GM21367 (cell line): ENCODE data around the gene C4orf50.
"Not testable (repeated sequence)": the region's sequence is repeated elsewhere in the genome, so short reads cannot be mapped to it uniquely, and the experiment has no call there.

Source experiments
- ATAC-seq: cut with Tn5 transposase; IDR thresholded peaks from one replicate; pipeline ENCODE4 v1.9.1; 2021; ENCODE audit not compliant: unreplicated experiment

The C4orf50 gene

GRCh38 chr4:5995901-5996623 is 22.2 kb downstream of the C4orf50 start:
- ATAC-seq = no peak

DNA sequence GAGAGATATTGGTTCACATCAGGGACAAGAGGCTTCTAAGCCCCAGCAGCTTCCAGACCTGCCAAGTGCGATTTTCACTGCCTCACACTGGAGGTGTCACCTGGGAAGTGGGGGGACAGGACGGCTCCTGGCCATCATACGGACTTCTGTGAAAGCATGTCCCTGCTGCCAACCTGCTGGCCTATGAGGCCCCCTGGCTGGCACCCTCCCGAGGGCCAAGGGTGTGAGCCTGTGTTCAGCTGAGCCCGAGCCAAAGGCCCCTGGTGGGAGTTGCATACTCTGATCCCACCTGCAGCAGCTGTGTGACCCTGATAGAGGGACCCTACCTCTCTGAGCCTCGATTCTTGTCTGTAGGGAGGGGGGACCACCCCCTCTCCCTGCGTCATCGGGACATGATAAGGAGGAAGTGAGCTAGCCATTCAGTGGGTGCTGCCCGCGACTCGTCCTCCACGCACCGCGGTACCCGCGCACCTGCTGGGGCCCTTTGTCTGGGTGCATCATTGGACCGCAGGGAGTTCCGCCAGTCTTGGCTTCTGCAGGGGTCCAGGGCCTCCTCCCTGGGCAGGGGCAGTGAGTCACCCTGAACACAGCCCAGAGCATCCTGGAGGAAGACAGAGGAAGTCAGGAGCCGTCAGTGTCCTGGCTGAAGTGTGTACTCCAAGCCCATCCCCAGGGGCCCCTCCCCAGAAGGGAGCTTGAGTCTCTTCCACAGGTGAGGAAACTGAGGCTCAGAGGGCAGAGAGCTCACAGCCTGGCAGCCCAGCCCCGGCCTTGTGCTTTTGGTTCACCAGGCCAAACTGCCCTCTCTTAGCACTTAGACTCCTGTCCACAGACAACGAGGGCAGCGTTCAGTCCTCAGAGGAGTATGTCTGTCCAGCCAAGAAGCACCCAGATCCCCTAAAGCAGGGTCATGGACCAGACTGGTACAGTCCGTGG is 24.1 kb downstream of the C4orf50 start:
- ATAC-seq = no peak

DNA sequence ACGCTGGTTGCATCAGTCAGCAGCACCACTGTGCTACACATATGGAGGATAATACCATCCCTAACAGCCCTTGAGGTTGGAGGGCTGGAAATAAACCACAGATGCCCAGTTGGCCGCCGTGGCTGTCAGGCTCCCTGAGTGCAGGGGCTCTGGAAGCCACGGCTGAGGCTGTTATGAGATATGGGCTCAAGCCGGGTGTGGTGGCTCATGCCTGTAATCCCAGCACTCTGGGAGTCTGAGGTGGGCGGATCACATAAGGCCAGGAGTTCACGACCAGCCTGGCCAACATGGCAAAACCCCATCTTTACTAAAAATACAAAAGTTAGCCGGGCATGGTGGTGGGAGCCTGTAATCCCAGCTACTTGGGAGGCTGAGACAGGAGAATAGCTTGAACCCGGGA is 24.9 kb downstream of the C4orf50 start:
- ATAC-seq = not testable (repeated sequence)

DNA sequence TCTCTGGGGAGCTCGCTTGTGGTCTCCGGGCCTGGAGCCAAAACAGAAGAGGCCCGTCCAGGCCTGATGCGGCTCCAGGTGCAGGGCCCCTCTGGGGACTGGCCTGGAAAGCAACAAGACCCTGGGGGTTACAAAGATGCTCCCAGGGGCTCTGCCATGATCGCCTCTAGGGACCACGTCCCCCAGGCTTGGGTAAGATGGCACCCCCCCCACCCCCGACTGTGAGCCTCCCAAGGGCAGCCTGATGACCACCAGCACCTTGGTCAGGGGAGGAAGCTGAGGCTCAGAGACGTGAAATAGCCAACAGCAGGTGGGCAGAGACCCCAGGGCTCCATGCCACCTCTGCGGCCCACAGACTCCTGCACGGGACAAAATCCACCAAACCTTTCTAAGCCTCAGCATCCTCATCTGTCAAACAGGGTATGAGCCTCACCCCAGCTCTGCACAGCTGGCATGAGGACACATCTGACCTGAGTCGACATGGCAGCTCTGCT is 25.4 kb downstream of the C4orf50 start:
- ATAC-seq = no peak

DNA sequence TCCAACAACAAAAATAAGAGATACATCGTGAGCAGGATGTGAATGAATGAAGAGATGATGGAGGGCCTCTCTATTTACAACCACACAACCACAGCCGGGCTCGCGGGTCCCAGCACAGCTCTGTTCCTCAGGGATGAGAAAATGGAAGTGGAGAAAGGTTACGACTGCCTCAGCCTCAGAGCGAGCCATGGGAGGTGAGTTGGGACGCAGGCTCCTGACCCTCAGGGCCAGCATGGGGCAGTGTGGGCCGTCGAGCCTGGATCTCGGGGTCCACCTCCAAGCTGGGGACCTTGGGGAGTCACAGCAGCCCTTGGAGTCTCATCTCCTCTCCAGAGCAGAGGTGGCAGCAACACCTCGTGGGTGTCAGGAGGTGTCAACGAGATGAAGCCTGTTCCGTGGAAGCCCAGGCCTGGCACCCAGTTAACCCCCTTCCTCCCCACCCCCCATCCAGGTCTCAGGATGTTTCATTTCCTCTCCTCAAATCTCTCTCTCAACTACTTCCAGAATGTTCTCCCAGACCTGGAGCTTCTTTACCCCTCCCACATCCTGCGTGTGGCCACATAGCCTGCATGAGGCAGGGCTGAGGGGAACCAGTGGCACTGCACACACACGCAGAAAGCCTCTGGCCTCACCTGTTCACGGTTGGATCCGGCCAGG is 25.9 kb downstream of the C4orf50 start:
- no peak for ATAC-seq

DNA sequence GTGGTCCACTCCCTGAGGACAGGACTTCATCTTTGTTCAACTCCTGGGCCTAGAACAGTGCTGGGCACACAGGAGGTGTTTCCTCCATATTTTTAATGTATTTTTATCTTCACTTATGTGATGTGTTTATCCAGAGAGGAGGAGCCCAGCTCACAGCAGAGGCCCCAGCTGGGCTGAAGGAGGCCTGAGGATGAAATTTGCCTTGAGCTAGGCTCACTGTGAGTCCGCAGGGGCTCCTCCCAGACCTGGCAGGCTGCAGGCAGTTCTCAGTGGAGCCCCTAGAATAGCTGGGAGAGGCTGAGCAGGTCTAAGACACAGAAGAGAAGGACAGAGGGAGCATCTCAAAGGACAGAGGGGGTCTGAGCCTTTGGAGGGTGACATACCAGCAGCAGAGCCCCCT is 26.8 kb downstream of the C4orf50 start:
- ATAC-seq = no peak

GRCh38 chr4:5990446-5991160 is 27.6 kb downstream of the C4orf50 start:
- ATAC-seq = no peak

GRCh38 chr4:5989236-5990225 is 28.7 kb downstream of the C4orf50 start:
- ATAC-seq = no peak

DNA sequence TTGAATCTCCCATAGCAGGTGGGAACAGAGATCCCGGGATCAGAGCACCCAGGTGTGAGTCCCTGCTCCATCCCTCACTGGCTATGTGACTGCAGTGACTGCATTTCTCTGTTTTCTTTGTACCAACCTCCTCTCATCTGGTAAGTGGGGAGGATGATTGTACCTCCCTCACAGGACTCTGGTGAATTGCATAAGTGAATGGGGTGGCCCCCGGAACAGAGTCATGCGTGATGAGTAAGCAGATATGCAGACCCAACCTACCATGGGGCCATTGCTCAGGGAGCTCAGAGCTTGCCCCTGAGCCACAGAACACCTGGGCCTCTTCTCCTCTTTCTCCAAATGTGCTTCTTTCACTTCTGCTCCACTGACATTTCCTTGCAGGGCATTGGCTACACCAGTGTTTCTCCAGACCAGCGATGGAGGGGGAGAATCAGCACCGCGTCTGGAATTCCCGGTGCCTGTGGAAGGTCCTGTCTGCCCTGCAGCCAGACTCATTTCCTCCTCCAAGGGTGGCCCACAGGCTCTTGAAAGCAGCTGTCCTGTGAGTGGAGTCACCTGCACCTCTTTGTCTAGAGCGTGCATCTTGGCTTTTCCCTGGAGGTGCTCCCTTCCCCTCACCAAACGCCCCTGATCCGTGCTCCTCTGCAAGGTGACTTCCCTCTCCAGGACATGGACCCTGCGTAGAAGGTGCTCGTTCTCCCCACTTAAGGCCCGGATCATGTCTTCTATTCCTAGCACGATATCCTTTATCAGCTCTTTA is 30.0 kb downstream of the C4orf50 start:
- ATAC-seq = no peak

GRCh38 chr4:5984843-5985242 is 33.4 kb downstream of the C4orf50 start:
- no peak for ATAC-seq

- no peak for ATAC-seq
Observed at GRCh38 chr4:5982156-5982973, 35.9 kb downstream of the C4orf50 start.

- ATAC-seq = no peak
Observed at GRCh38 chr4:5980436-5981155, 37.6 kb downstream of the C4orf50 start.

DNA sequence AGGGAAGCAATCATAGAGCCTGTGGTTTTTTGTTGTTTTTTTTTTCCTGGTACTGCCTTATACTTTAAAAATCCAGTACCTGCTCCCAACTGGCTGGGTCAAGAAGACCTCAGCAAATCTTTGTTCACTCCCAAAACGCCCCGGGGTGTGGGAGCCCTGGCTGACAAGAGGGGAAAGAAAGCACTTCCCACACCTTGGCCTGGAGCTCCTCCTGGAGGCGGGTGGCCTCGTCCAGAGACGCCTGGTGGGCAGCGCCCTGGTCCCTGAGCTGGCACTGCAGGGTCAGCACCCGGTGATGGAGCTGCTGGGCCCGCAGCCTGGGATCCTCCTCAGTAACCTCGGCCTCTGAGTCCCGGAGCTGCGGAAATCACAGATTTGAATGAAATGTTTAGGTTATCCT is 38.2 kb downstream of the C4orf50 start:
- ATAC-seq = no peak

- no peak for ATAC-seq
Observed at GRCh38 chr4:5976921-5977320, 41.3 kb downstream of the C4orf50 start.

DNA sequence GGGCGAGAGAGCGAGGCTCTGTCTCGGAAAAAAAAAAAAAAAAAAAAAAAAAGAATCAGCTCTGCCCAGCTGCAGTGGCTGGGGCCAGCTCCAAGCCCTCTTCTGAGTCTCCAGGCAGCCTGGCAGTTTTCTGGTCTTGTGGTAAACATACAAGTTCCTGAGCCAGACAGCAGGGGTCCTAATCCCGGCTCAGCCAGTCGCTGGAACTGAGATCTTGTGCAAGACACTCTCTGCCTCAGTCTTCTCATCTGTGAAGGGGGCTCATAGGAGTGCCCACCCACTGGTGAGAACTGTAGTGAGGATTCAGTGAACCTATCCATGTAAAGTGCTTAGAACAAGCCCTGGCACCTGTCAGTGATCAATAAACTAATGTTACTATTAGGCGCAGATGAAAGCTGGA is 41.8 kb downstream of the C4orf50 start:
- ATAC-seq = no peak

GRCh38 chr4:5974321-5974720 is 43.9 kb downstream of the C4orf50 start:
- no peak for ATAC-seq

- ATAC-seq = no peak
Observed at GRCh38 chr4:5973486-5974220, 44.6 kb downstream of the C4orf50 start.
